ENCODE data around the gene LYRM1. TPM values are rescaled to one million over a fixed set of nuclear protein-coding genes. Genes with fewer than 3 reads are reported as not detected.

The LYRM1 gene
- total RNA-seq, 1 donor from 2014 or later = 24.1 TPM

GRCh38 chr16:20884240-20884556 lies 16.4 kb upstream of the LYRM1 start:
- H3K4me3 ChIP-seq (ENCODE audit: insufficient read depth, low read depth, low read length) = no peak overlapping the region
- no peaks in the 10 kb centered on the region for H3K9me3 Mint-ChIP-seq (ENCODE audit: unreplicated experiment)
- H3K4me3 Mint-ChIP-seq (ENCODE audit: unreplicated experiment) = peak overlapping the region; percentile 7
- no peaks in the 10 kb centered on the region for H3K27me3 Mint-ChIP-seq (ENCODE audit: low read depth, unreplicated experiment)
- peaks cover 90% of the 10 kb centered on the region for H4K20me1 ChIP-seq (ENCODE audit: insufficient read depth, low read length)
- H3K4me1 Mint-ChIP-seq (ENCODE audit: low read depth, unreplicated experiment) = peaks cover 21% of the 10 kb centered on the region
- no peak overlapping the region for H2AFZ ChIP-seq (ENCODE audit: low read depth, low read length)
- peak overlapping the region; percentile 13 for H3K4me2 ChIP-seq (ENCODE audit: low read length)
- no peaks in the 10 kb centered on the region for H3K9me3 ChIP-seq (ENCODE audit: insufficient read depth, low read depth, low read length)
- FAIRE-seq (no peak), DNase-seq (ENCODE audit: low read depth) (peak; percentile 77)
- H3K27ac Mint-ChIP-seq (ENCODE audit: unreplicated experiment) = no peak overlapping the region
- peaks cover 7% of the 10 kb centered on the region for H3K4me1 ChIP-seq (ENCODE audit: insufficient read depth, low read length)
- H3K9ac ChIP-seq (ENCODE audit: low read length) = no peak overlapping the region
- TF ChIP-seq EZH2 (IDR thresholded peaks at IDR 0.05; ENCODE audit: insufficient read depth, low read length) = no peak
- TF ChIP-seq, protein P1, sequence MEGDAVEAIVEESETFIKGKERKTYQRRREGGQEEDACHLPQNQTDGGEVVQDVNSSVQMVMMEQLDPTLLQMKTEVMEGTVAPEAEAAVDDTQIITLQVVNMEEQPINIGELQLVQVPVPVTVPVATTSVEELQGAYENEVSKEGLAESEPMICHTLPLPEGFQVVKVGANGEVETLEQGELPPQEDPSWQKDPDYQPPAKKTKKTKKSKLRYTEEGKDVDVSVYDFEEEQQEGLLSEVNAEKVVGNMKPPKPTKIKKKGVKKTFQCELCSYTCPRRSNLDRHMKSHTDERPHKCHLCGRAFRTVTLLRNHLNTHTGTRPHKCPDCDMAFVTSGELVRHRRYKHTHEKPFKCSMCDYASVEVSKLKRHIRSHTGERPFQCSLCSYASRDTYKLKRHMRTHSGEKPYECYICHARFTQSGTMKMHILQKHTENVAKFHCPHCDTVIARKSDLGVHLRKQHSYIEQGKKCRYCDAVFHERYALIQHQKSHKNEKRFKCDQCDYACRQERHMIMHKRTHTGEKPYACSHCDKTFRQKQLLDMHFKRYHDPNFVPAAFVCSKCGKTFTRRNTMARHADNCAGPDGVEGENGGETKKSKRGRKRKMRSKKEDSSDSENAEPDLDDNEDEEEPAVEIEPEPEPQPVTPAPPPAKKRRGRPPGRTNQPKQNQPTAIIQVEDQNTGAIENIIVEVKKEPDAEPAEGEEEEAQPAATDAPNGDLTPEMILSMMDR (IDR thresholded peaks at IDR 0.05; ENCODE audit: insufficient read depth, low read depth, low read length) = no peak
- H3K36me3 ChIP-seq (ENCODE audit: insufficient read depth, low read length) = peaks cover 6% of the 10 kb centered on the region
- H3K36me3 Mint-ChIP-seq (ENCODE audit: low read depth, unreplicated experiment) = no peaks in the 10 kb centered on the region
- no peaks in the 10 kb centered on the region for H3K27me3 ChIP-seq (ENCODE audit: insufficient read depth, low read length)
- H3K27ac ChIP-seq (ENCODE audit: low read depth, low read length) = no peak overlapping the region
- peaks cover 86% of the 10 kb centered on the region for H3K79me2 ChIP-seq (ENCODE audit: insufficient read depth, low read length)

GRCh38 chr16:20886320-20886719 lies 14.3 kb upstream of the LYRM1 start:
- Histone ChIP-seq H3K4me1 (ENCODE audit: insufficient read depth, low read length) (no peaks in the 10 kb centered on the region), H3K9ac (ENCODE audit: low read length) (no peak overlapping the region), H3K27me3 (ENCODE audit: insufficient read depth, low read length) (no peaks in the 10 kb centered on the region), H2AFZ (ENCODE audit: low read depth, low read length) (no peak overlapping the region), H3K4me2 (ENCODE audit: low read length) (no peak overlapping the region), H3K4me3 (ENCODE audit: insufficient read depth, low read depth, low read length) (no peak overlapping the region), H3K36me3 (ENCODE audit: insufficient read depth, low read length) (peaks cover 6% of the 10 kb centered on the region), H3K79me2 (ENCODE audit: insufficient read depth, low read length) (peaks cover 88% of the 10 kb centered on the region), H3K9me3 (ENCODE audit: insufficient read depth, low read depth, low read length) (no peaks in the 10 kb centered on the region), H4K20me1 (ENCODE audit: insufficient read depth, low read length) (peaks cover 90% of the 10 kb centered on the region), H3K27ac (ENCODE audit: low read depth, low read length) (no peak overlapping the region)
- Mint-ChIP-seq H3K4me3 (ENCODE audit: unreplicated experiment) (no peak overlapping the region), H3K4me1 (ENCODE audit: low read depth, unreplicated experiment) (peaks cover 16% of the 10 kb centered on the region), H3K27me3 (ENCODE audit: low read depth, unreplicated experiment) (no peaks in the 10 kb centered on the region), H3K36me3 (ENCODE audit: low read depth, unreplicated experiment) (peaks cover 6% of the 10 kb centered on the region), H3K9me3 (ENCODE audit: unreplicated experiment) (no peaks in the 10 kb centered on the region), H3K27ac (ENCODE audit: unreplicated experiment) (no peak overlapping the region)
- TF ChIP-seq EZH2 (IDR thresholded peaks at IDR 0.05; ENCODE audit: insufficient read depth, low read length) = no peak
- TF ChIP-seq, protein P1 (IDR thresholded peaks at IDR 0.05; ENCODE audit: insufficient read depth, low read depth, low read length) = no peak
- FAIRE-seq (no peak), DNase-seq (ENCODE audit: low read depth) (no peak)

- no peak overlapping the region for H3K4me2 ChIP-seq (ENCODE audit: low read length)
- no peaks in the 10 kb centered on the region for H3K9me3 ChIP-seq (ENCODE audit: insufficient read depth, low read depth, low read length)
- no peak for TF ChIP-seq EZH2 (IDR thresholded peaks at IDR 0.05; ENCODE audit: insufficient read depth, low read length)
- TF ChIP-seq, protein P1 (IDR thresholded peaks at IDR 0.05; ENCODE audit: insufficient read depth, low read depth, low read length) = no peak
- no peaks in the 10 kb centered on the region for H3K27me3 ChIP-seq (ENCODE audit: insufficient read depth, low read length)
- Mint-ChIP-seq H3K36me3 (ENCODE audit: low read depth, unreplicated experiment) (peaks cover 12% of the 10 kb centered on the region), H3K9me3 (ENCODE audit: unreplicated experiment) (no peaks in the 10 kb centered on the region), H3K4me1 (ENCODE audit: low read depth, unreplicated experiment) (peaks cover 18% of the 10 kb centered on the region), H3K27ac (ENCODE audit: unreplicated experiment) (no peak overlapping the region), H3K27me3 (ENCODE audit: low read depth, unreplicated experiment) (no peaks in the 10 kb centered on the region), H3K4me3 (ENCODE audit: unreplicated experiment) (no peak overlapping the region)
- no peak overlapping the region for H3K9ac ChIP-seq (ENCODE audit: low read length)
- no peak overlapping the region for H3K27ac ChIP-seq (ENCODE audit: low read depth, low read length)
- H2AFZ ChIP-seq (ENCODE audit: low read depth, low read length) = no peak overlapping the region
- H4K20me1 ChIP-seq (ENCODE audit: insufficient read depth, low read length) = peaks cover 93% of the 10 kb centered on the region
- no peaks in the 10 kb centered on the region for H3K4me1 ChIP-seq (ENCODE audit: insufficient read depth, low read length)
- FAIRE-seq = no peak
- no peak for DNase-seq (ENCODE audit: low read depth)
- H3K36me3 ChIP-seq (ENCODE audit: insufficient read depth, low read length) = peaks cover 6% of the 10 kb centered on the region
- H3K79me2 ChIP-seq (ENCODE audit: insufficient read depth, low read length) = peaks cover 92% of the 10 kb centered on the region
- no peak overlapping the region for H3K4me3 ChIP-seq (ENCODE audit: insufficient read depth, low read depth, low read length)
These were observed 13.4 kb upstream of the LYRM1 start for GRCh38 chr16:20887207-20887606.
